Subcutaneous adipose tissue (tissue), 4 donors: ENCODE results near the gene NKAIN2. TPM values are rescaled to one million over a fixed set of nuclear protein-coding genes. Genes with fewer than 3 reads are reported as not detected.

ENCODE experiments used
- CTCF ChIP-seq: fragments of 450-650 bp; IDR thresholded peaks from one replicate; pipeline ENCODE4 v1.5.1; 2016; ENCODE audit warnings: low read depth, mild to moderate bottlenecking, control low read depth, antibody characterized with exemption, moderate library complexity
- total RNA-seq, 4 donors: library from RNA; depleted of rRNA; stranded (reverse); fragments of >200 nt; gene quantifications; one replicate each; pipeline ENCODE4 v1.1.0, GENCODE V29; 2016

NKAIN2 gene
- total RNA-seq, 4 donors from 2014 or later, result not detected

GRCh38 chr6:124798942-124799496 lies 995.4 kb downstream of the NKAIN2 start:
- no peak for TF ChIP-seq CTCF

GRCh38 chr6:124799638-124800037 lies 996.0 kb downstream of the NKAIN2 start:
- TF ChIP-seq CTCF, result no peak

- no peak for TF ChIP-seq CTCF
Observed at GRCh38 chr6:124800222-124800621, 996.6 kb downstream of the NKAIN2 start.

- no peak for TF ChIP-seq CTCF
Observed at GRCh38 chr6:124812067-124812466, 1008.4 kb downstream of the NKAIN2 start.

- no peak for TF ChIP-seq CTCF
Observed at GRCh38 chr6:124819346-124819745, 1015.7 kb downstream of the NKAIN2 start.

- TF ChIP-seq CTCF, result no peak
Observed at GRCh38 chr6:124822204-124822613, 1018.5 kb downstream of the NKAIN2 start.

GRCh38 chr6:124822721-124823120 lies 1019.1 kb downstream of the NKAIN2 start:
- TF ChIP-seq CTCF, result no peak
